Measurements from ENCODE around the gene NFIB. TPM values are rescaled to one million over a fixed set of nuclear protein-coding genes. Genes with fewer than 3 reads are reported as not detected.

NFIB gene
- total and polyA plus RNA-seq, 2 experiments from 2014 or later, result 5.7 to 13.9 TPM

GRCh38 chr9:14322211-14323082, 8.5 kb upstream of the NFIB start:
- Histone ChIP-seq H3K9me3 (ENCODE audit: low read depth) (no peaks in the 10 kb centered on the region), H3K27me3 (peaks cover 62% of the 10 kb centered on the region), H3K27ac (no peak overlapping the region), H3K4me1 (ENCODE audit: low read depth) (peaks cover 3% of the 10 kb centered on the region), H3K4me3 (peak overlapping the region; percentile 86), H3K36me3 (no peaks in the 10 kb centered on the region)
- peak; percentile 94 to 98 for DNase-seq (ENCODE audit: low read depth in 1 of 2, low spot score in 1 of 2)
- TF ChIP-seq CTCF (IDR thresholded peaks at IDR 0.05; ENCODE audit: low read depth, low read length), result peak; percentile 42

GRCh38 chr9:14321517-14322130, 7.7 kb upstream of the NFIB start:
- no peak overlapping the region for H3K27ac ChIP-seq
- H3K4me3 ChIP-seq, result peak overlapping the region; percentile 86
- DNase-seq (ENCODE audit: low read depth in 1 of 2, low spot score in 1 of 2), result peak in 1 of 2 donors; percentile 47
- no peak for TF ChIP-seq CTCF (IDR thresholded peaks at IDR 0.05; ENCODE audit: low read depth, low read length)
- peaks cover 3% of the 10 kb centered on the region for H3K4me1 ChIP-seq (ENCODE audit: low read depth)
- no peaks in the 10 kb centered on the region for H3K9me3 ChIP-seq (ENCODE audit: low read depth)
- H3K36me3 ChIP-seq, result no peaks in the 10 kb centered on the region
- peaks cover 70% of the 10 kb centered on the region for H3K27me3 ChIP-seq

GRCh38 chr9:14320271-14321181, 6.6 kb upstream of the NFIB start:
- Histone ChIP-seq H3K36me3 (no peaks in the 10 kb centered on the region), H3K9me3 (ENCODE audit: low read depth) (no peaks in the 10 kb centered on the region), H3K27ac (no peak overlapping the region), H3K4me1 (ENCODE audit: low read depth) (peaks cover 6% of the 10 kb centered on the region), H3K4me3 (no peak overlapping the region), H3K27me3 (peaks cover 78% of the 10 kb centered on the region)
- peak in 1 of 2 donors; percentile 97 for DNase-seq (ENCODE audit: low read depth in 1 of 2, low spot score in 1 of 2)
- no peak for TF ChIP-seq CTCF (IDR thresholded peaks at IDR 0.05; ENCODE audit: low read depth, low read length)

GRCh38 chr9:14318934-14319580, 5.1 kb upstream of the NFIB start:
- TF ChIP-seq CTCF (IDR thresholded peaks at IDR 0.05; ENCODE audit: low read depth, low read length), result no peak
- Histone ChIP-seq H3K4me1 (ENCODE audit: low read depth) (peaks cover 6% of the 10 kb centered on the region), H3K4me3 (no peak overlapping the region), H3K9me3 (ENCODE audit: low read depth) (no peaks in the 10 kb centered on the region), H3K27ac (no peak overlapping the region), H3K36me3 (no peaks in the 10 kb centered on the region), H3K27me3 (peaks cover 72% of the 10 kb centered on the region)
- DNase-seq (ENCODE audit: low read depth in 1 of 2, low spot score in 1 of 2), result no peak

GRCh38 chr9:14318361-14318760, 4.4 kb upstream of the NFIB start:
- Histone ChIP-seq H3K36me3 (no peaks in the 10 kb centered on the region), H3K27me3 (peaks cover 65% of the 10 kb centered on the region), H3K27ac (no peak overlapping the region)

More at GRCh38 chr9:14318361-14318760, 4.4 kb upstream of the NFIB start:
- no peak for DNase-seq (ENCODE audit: low read depth in 1 of 2, low spot score in 1 of 2)
- Histone ChIP-seq H3K4me1 (ENCODE audit: low read depth) (peaks cover 6% of the 10 kb centered on the region), H3K4me3 (no peak overlapping the region), H3K9me3 (ENCODE audit: low read depth) (no peaks in the 10 kb centered on the region)
- TF ChIP-seq CTCF (IDR thresholded peaks at IDR 0.05; ENCODE audit: low read depth, low read length), result no peak

Measured in cardiac muscle cell (in vitro differentiated cells and primary cell).